Adipose tissue (tissue), 3 donors: Measurements from ENCODE around the gene PLAAT1. TPM values are rescaled to one million over a fixed set of nuclear protein-coding genes. Genes with fewer than 3 reads are reported as not detected.

Source experiments
- H3K27ac ChIP-seq: one replicate; pipeline ENCODE4 v1.5.1; 2013; ENCODE audit warnings: low read depth, low read length
- WGBS, 3 donors: extraction: QIAGEN DNeasy Blood & Tissue Kit; methylation state at CpG; one replicate each; pipeline ENCODE4 v1.1.7; 2013; 5-methylcytosine and 5-hydroxymethylcytosine counted together
- polyA plus RNA-seq, 3 donors: library from polyadenylated mRNA; stranded (reverse); fragments of 200-250 nt; gene quantifications; one replicate each; pipeline ENCODE4 v1.2.3, GENCODE V29; 2013
- donor health status: healthy with polysubstance abuse.
- donor health status: Bipolar disorder and iron deficiency.
- donor health status: healthy.

The PLAAT1 gene
- polyA plus RNA-seq, 3 donors: 0.20 to 0.36 TPM; not detected in 1

DNA sequence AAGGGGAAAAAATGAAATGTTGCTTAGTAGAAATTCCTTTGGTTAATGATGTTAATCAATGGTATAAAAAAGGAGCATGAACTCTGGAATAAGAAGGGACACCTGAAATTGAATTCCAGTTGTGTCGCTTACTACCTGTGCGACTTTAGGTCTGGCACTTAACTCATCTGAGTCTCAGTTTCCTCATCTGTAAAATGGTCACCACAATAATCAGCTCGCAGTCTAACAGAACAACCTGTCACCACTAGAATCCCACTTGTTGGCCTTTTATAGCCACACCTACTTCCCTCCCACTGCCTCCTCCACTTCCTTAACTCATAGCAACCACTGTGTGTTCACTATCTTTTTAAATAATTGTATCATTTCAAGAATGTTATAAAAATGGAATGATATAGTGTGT lies 2.5 kb downstream of the PLAAT1 start:
- no peak overlapping the region for H3K27ac ChIP-seq
- 78 to 96% (median 92%) methylated on average over 3 of the region's 3 CpGs for WGBS, 3 donors

DNA sequence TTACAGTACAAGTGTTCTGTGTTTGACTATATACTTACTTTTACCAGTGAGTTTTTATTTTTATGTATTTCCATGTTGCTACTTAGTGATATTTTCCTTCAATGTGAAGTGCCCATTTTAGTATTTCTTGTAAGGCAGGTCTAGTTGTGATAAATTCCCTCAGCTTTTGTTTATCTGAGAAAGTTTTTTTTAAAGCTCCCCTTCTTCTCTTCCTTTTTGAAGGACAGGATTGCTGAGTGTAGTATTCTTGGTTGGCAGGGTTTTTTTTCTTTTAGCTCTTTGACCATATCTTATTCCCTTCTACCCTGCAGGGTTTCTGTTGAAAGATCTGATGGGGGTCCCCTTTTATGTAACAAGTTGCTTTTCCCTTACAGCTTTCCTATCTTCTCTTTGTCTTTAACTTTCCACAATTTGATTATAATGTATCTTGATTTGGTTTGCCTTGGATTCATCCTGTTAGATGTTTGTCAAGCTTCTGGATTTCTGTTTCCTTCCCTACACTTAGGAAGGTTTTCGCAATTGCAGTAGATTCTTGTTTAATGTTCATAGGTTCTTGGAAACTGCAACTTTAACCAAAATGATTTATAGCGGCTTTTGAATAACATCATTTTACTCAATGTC lies 7.9 kb downstream of the PLAAT1 start:
- no peak overlapping the region for H3K27ac ChIP-seq
- WGBS, 3 donors: 49 to 97% (median 95%) methylated on average over 2 of the region's 2 CpGs

DNA sequence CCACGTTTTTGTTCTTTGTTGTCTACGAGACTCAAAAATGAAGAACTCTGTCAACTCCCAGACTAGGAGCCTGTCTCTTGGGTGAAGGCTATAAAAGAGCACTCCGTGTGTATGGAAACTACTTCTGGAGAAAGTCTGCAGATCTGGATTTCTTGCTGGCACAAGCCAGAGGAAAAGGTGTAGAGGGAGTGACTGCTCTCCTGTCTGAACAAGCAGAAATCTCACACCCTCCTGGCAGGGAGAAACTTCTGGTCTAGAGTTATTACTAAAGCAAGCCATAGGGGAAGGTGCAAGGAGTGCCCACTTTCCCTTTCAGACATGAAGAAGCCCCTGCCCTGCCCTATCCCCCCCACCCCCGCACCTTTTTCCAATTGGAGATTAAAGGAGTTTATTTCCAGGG lies 9.5 kb downstream of the PLAAT1 start:
- no peak overlapping the region for H3K27ac ChIP-seq
- whole genome bisulfite sequencing, 3 donors: 77 to 87% (median 85%) methylated on average over 4 of the region's 4 CpGs

DNA sequence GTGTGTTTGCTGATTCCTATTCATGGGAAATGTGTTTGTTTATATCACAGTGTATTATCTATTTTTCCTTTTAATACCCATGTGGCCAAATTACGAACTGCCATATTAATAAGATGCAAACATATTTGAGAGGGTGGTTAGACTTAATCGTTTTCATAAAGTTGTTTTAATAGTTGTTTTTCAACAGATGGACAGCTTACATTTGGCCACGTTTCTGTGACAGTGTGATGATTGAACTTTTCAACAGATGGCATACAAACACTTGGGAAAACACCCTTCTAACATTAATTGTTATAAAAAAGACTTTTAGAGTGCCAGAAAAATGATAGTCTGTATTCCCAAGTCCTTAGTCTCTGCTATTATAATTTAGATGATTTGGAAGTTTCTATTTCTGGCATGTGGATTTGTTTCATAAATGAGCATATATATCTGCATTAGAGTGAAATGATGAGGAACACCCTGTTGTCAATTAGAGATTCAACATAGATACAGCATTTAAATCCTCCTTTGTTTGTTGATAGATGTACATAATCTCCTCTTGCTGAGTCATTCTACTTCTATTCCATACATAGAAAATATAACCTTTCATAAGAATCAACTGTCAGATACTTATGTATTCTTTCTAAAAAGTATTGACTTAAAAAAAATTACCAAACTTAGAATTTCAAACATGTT lies 13.1 kb downstream of the PLAAT1 start:
- H3K27ac ChIP-seq: no peak overlapping the region
- WGBS, 3 donors: 48 to 69% (median 62%) methylated on average over 3 of the region's 3 CpGs

DNA sequence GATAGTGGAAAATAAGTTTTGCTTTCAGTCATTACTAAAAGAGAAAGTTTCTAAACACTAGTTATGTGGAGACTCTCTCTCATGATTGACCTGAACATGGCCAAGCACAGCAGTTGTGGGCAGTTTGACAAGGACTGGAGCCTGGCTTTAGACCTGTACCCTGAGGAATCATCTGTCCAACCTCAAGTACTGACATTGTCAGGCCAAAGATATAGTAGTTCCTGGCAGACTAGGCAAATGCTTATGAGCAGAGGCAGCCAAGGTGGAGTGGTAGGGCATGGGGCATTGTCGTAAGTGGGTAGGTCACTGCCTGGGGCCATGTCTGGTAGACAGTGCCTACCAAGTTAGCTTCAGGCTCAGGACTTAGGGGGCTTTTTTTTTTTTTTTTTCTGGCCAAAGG lies 20.9 kb downstream of the PLAAT1 start:
- WGBS, 3 donors: 92 to 100% (median 95%) methylated on average over 1 of the region's 1 CpG
- no peak overlapping the region for H3K27ac ChIP-seq

DNA sequence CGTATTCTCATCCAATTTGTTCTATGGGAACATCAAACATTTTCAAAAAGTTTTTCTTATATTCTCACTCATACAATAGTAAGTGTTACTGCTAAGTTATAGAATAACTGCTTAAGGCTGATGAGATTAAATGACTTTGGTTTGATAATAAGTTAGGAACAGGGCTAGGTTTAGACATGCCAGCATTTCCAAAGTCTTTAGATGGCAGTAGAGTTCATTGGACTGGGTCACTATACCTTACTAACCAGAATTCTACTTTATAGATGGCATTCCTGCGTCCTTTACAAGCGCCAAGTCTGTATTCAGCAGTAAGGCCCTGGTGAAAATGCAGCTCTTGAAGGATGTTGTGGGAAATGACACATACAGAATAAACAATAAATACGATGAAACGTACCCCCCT lies 21.7 kb downstream of the PLAAT1 start:
- WGBS, 3 donors: 78 to 85% (median 85%) methylated on average over 5 of the region's 5 CpGs
- no peak overlapping the region for H3K27ac ChIP-seq

DNA sequence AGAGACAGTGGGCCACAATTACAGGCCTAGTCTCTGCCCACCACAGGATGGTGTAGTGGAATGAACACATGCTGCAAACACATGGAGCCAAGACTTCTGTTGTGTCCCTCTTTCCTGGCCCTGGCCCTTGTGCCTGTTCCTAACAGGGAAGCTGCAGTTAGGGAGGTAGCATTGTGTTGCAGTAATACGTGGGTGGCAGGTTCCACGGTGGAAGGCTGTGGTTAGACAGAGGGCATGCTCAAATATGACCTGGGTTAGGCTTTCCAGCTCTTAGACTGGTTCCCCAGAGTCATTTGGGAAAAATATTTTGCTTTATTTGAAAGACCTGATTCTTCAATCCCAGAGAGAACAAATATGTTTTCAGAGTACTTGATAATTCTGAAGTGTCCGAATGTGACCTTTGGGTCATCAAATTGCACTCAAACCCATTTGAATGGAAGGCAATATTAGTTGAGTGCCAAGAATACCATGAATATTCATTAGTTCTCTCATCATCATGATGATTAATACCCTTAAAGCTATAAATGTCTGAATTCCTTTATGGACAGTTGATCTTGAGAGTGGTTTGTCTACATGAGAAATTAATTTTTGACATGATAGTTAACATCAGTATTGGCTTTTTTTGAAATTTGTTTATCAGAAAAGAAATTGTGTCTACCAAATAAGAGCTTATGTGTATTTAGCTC lies 28.5 kb downstream of the PLAAT1 start:
- H3K27ac ChIP-seq: no peak overlapping the region
- WGBS, 3 donors: 79 to 92% (median 79%) methylated on average over 3 of the region's 3 CpGs

DNA sequence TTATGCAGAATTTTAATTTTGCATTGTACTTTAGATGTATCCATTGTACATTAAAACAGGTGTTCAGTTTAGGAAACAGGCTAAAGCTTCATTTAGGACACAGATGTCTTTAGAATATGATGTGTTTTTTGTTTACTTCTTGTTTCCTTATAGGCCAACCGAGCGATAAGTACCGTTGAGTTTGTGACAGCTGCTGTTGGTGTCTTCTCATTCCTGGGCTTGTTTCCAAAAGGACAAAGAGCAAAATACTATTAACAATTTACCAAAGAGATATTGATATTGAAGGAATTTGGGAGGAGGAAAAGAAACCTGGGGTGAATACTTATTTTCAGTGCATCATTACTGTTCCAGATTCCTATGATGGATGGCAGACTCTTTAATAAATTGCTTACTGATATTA lies 29.4 kb downstream of the PLAAT1 start:
- no peak overlapping the region for H3K27ac ChIP-seq
- WGBS, 3 donors: 43 to 65% (median 59%) methylated on average over 3 of the region's 3 CpGs

DNA sequence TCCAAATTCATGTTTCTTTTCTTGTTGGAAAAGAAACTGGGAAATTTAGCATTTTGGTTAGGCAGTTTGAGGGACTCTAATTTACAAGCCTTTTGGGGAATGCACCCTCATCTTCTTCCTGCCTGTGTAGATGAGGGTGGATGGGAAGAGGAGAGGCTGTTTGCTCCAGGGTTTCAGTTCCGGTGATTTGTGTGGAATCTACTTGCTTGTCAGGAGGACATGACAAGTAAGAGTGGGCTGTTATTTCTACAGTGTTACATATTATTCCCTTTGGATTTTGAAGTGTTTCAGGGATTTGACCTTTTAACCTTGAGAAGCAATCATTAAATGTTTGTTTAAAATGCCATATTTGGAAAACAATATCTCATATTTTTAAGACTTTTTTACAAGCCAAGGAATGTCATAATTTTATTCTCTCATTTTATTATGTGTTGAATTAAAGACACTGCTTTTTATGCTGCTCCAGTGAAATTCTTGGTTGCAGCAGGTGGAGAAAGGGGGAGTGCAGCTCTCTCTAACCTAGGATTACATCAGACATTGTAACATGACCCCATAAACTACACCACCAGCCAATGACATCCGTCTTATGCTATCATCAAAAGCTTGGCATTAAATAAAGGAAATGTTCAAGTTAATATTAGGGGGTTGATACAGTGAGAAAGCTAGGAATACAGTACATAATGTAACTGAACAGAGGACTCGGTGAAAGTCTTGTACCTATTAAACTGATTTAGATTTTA lies 30.2 kb downstream of the PLAAT1 start:
- 52 to 68% (median 66%) methylated on average over 3 of the region's 3 CpGs for WGBS, 3 donors
- H3K27ac ChIP-seq: no peak overlapping the region

DNA sequence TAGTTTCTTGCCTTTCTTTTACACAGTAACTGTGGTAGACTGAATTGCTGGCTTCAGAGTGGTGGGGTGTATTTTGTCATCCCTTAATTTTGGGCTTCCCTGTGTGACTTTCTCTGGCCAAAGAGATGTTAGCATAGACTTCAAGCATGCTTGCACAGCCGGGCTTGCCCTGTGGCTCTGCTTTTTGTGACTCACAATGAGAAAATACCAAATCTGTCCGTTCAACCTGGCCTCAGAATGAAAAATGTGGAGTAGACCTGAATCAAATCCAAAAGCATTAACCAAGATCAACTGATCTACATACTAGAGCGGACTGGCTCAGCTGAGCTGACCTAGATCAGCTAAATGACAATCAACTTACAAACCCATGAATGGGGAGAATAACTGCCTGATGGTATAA lies 51.4 kb downstream of the PLAAT1 start:
- 52 to 81% (median 80%) methylated on average over 3 of the region's 3 CpGs for WGBS, 3 donors
- no peak overlapping the region for H3K27ac ChIP-seq

DNA sequence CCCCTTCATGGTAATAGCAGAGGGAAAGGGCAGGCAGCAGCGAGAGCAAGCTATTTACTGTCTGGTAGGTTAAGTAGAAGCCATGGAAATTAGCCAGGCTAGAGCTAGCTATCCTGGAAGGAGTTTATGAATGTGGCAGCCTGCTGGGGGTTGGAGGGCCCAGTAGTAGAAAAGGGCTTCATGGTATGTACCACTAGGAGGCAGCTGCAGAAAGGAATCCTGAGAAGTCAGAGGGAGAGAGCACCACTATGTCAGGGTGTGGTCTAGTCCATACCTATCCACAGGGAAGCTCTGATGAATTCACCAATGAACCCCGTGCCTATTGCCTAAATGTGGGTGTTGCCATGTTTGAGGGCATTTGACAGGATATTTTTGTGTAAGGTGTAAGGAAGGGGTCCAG lies 55.0 kb downstream of the PLAAT1 start:
- no peak overlapping the region for H3K27ac ChIP-seq
- WGBS, 3 donors: 75 to 86% (median 81%) methylated on average over 2 of the region's 2 CpGs

DNA sequence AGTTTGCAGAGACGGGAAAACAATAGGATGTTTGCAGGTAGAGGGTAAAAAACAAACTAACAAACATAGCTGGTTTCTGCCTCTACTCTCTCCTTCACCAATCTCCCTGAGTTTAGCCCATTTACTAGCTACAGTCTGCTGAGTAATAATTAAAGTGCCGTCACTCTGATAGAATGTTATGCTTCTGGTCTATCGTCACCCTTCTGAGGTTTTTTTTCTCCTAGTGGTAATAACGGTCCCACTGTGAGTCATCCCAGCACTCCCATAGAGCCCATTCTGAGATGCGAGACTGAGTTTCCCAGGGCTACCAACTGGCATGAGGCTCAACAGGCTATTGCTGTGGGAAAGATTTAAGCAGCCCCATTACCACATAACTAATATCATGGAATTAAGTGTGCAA lies 56.4 kb downstream of the PLAAT1 start:
- WGBS, 3 donors: 84 to 88% (median 88%) methylated on average over 5 of the region's 5 CpGs
- no peak overlapping the region for H3K27ac ChIP-seq

DNA sequence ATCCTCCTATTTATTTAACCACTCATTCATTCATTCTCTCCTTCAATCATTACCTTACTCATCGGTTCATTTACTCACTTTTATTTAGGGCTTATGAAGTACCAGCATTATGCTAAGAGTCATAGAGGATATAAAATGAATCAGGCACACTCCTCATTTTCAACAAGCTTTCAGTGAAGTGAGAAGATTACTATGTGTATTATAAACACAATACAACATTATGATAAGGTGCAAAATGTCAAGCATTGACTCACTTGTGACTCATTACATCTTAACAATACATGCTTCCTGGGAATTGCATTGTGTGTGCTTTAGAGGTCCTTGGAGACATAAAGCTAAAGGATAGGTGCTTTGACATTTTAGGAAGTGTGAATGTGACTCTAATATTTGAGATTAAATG lies 60.4 kb downstream of the PLAAT1 start:
- WGBS, 3 donors: 76 to 91% (median 81%) methylated on average over 1 of the region's 1 CpG
- no peak overlapping the region for H3K27ac ChIP-seq

DNA sequence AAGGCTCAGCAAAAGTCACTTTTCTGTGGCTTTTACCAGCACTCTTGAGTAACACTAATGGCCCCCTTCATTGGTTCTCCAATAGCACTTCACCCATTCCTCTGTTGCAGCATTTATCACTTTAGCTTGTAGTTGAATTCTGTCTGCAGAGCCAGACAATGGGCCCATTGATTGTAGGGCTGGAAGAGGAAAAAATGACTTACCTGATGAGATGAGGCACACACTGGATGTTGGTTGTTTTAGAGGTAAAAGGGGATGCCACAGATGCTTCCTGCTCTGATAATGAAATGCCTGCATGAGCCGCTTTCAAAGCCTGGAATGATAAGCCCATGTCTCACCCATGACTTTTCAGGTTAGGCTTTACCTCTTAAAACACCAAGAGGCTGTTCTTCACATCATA lies 64.3 kb downstream of the PLAAT1 start:
- H3K27ac ChIP-seq: no peak overlapping the region
- WGBS, 3 donors: 83 to 96% (median 85%) methylated on average over 1 of the region's 1 CpG

DNA sequence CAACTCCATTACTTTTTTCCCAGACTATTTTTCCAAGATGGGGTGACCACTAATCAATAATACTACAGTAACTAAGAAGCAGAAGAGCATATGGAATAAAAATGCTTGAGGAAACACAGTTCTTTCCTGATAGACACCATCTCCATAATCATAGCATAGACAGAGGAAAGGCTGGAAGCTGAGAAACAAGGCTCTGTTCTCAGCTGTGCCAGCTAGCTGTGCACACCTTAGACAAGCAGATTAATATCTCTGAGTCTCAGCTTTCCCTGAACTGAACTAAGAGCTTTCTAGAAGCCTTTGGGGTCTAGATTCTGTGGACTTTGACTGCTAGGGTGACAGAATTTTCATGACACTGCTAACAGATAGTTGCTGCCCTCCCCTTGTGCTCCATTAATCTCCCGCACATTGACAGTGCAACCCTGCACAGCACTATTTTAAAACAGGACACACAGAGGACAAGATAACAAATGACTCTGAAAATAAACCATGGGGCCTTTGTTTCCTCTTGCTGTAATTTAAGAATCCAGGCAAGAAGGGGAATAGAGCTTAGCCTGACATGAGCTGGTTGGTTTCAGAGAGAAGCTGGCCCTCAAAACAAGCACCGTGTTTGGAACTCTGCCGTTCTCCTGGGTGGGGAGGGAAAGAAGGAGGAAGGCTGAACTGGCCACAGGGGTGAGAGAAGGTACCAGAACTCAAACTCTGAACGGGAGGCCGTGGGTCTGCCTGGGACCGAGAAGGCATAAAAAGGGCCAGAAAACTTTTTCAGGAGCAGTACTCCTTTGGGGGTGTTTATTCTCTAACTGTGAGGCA lies 70.1 kb downstream of the PLAAT1 start:
- no peak overlapping the region for H3K27ac ChIP-seq
- WGBS, 3 donors: 39 to 44% (median 41%) methylated on average over 6 of the region's 6 CpGs

DNA sequence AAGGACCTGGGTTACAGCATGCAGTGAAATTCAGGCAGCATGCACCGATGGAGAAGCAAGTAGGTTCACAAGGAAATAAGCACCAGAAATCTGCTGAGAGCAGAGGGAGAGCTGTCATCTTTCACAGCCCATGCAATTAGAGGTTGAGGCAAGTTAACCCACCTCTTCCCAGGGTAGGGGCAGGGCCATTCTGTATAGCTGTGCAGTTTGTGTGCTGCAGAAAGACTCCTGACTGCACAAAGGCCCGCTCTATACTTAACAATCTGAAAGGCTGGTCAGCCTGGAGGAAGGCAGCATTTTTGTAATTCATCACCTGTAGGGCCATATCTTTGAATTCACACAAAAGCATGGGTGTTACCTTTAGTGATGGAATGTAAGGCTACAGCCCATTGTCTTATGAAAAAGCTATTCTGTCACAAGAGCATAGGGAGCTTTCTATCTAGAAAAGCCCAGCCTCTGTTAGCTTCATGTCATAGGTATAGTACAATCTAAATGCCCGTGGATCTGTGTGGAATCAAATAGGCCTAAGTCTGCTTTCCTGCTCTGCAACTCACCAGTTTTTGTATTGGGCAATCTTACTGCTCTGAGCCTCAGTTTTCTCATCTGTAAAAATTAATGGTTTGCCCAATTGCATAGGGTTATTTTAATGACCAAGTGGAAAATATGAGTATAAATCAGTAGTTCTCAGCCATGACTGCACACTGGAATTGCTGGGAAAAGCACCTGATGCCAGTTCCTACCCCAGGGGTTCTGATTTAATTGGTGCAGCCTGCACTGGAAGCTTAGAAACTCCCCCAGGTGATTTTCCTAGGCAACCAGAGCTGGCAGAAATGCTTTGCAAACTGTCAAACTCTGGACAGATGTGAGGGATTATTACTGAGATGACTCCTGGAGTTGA lies 72.3 kb downstream of the PLAAT1 start:
- no peak overlapping the region for H3K27ac ChIP-seq
- WGBS, 3 donors: 68 to 87% (median 84%) methylated on average over 3 of the region's 3 CpGs

DNA sequence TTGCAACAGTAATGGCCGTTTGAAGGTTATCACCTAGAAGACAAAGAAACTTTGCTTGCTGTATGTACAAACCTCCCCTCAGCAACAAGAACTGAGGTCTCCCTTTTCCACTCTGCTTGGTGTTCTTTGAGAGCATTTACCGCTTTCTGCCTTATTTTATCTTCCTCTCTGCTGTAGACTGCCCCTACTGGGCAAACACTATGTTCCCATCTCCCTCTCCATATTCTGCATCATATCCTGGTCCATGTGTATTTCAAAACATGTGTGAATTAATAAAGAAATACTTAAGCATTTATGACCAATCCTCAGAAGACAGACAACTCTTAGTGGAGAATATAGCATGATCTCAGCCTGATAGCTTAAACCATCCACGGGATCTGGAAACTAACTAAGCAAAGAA lies 73.1 kb downstream of the PLAAT1 start:
- WGBS, 3 donors: 81 to 89% (median 86%) methylated on average over 3 of the region's 3 CpGs
- no peak overlapping the region for H3K27ac ChIP-seq
